SK-N-MC (cell line): ENCODE data around the gene PCSK2.

Experiments
- EZH2 ChIP-seq: fragments of 200-600 bp; sonication (generic); IDR thresholded peaks from one replicate; pipeline ENCODE4 v1.6.1; 2017; ENCODE audit warnings: antibody characterized with exemption
- POLR2AphosphoS5 ChIP-seq: IDR thresholded peaks from 2 replicates; pipeline ENCODE4 v1.6.1; 2012; ENCODE audit warnings: mild to moderate bottlenecking, low read depth, low read length, borderline replicate concordance

- TF ChIP-seq POLR2AphosphoS5 (no peak), EZH2 (no peak)
Measured at GRCh38 chr20:17390655-17391054, 163.8 kb downstream of the PCSK2 start.
